Tibial nerve (tissue), 4 donors: Measurements from ENCODE around the gene SULT1E1. TPM values are rescaled to one million over a fixed set of nuclear protein-coding genes. Genes with fewer than 3 reads are reported as not detected.

Experiments used
- DNase-seq, 2 donors: peaks; one replicate each; pipeline ENCODE4 v3.0.0-alpha.2; 2019; ENCODE audit warnings: low spot score in 2 of 2
- H3K27ac ChIP-seq, 4 donors: fragments of 200-600 bp; sonication (generic) in 3 of 4; one replicate each; pipeline ENCODE4 v1.5.1; 2017 to 2019; ENCODE audit warnings: mild to moderate bottlenecking in 1 of 4
- H3K27me3 ChIP-seq, 2 donors: fragments of 200-600 bp; sonication (generic) in 1 of 2; one replicate each; pipeline versions ENCODE4 v1.5.1 to v1.6.0; 2017 to 2019
- H3K36me3 ChIP-seq, 3 donors: fragments of 200-600 bp; sonication (generic); one replicate each; pipeline ENCODE4 v1.5.1; 2018 to 2019
- H3K4me1 ChIP-seq, 4 donors: fragments of 200-600 bp; sonication (generic) in 3 of 4; one replicate each; pipeline ENCODE4 v1.5.1; 2017 to 2019
- H3K4me3 ChIP-seq, 4 donors: fragments of 200-600 bp; sonication (generic) in 3 of 4; one replicate each; pipeline ENCODE4 v1.5.1; 2017 to 2019; ENCODE audit warnings: mild to moderate bottlenecking in 1 of 4, moderate library complexity in 1 of 4
- H3K9me3 ChIP-seq, 4 donors: fragments of 200-600 bp; sonication (generic) in 3 of 4; one replicate each; pipeline ENCODE4 v1.5.1; 2017 to 2019
- CTCF ChIP-seq, 5 experiments: fragments of 200-600 bp in 3 of 5; fragments of 450-650 bp in 2 of 5; sonication (generic) in 3 of 5; IDR thresholded peaks; one replicate each; pipeline ENCODE4 v1.5.1; 2016 to 2019; ENCODE audit warnings: antibody characterized with exemption in 5 of 5, mild to moderate bottlenecking in 3 of 5, moderate library complexity in 2 of 5
- EP300 ChIP-seq, 2 donors: sonication (generic); formaldehyde crosslinking; IDR thresholded peaks; one replicate each; pipeline ENCODE4 v1.6.1; 2017; ENCODE audit warnings: antibody characterized with exemption in 2 of 2, mild to moderate bottlenecking in 1 of 2
- POLR2A ChIP-seq, 2 donors: fragments of 450-650 bp; IDR thresholded peaks; one replicate each; pipeline ENCODE4 v1.6.1; 2017; ENCODE audit warnings: antibody characterized with exemption in 2 of 2, mild to moderate bottlenecking in 2 of 2, moderate library complexity in 2 of 2
- WGBS, 2 donors: methylation state at CpG; one replicate each; pipeline ENCODE4 v1.1.5; 2018; 5-methylcytosine and 5-hydroxymethylcytosine counted together
- total RNA-seq, 4 donors: library from RNA; depleted of rRNA; stranded (reverse); fragments of >200 nt; gene quantifications; one replicate each; pipeline ENCODE4 v1.1.0, GENCODE V29; 2016

The SULT1E1 gene
- total RNA-seq, 4 donors from 2014 or later: not detected

GRCh38 chr4:69860521-69861298 lies 765 bp upstream of the SULT1E1 start:
- Histone ChIP-seq H3K27ac (no peak overlapping the region), H3K4me1 (no peaks in the 10 kb centered on the region), H3K9me3 (no peaks in the 10 kb centered on the region), H3K27me3 (no peaks in the 10 kb centered on the region), H3K36me3 (no peaks in the 10 kb centered on the region), H3K4me3 (no peak overlapping the region)
- WGBS, 2 donors: 80 to 84% methylated on average over 1 of the region's 1 CpG
- DNase-seq: no peak
- no peak for TF ChIP-seq POLR2A (IDR thresholded peaks at IDR 0.05)
- no peak for TF ChIP-seq CTCF (IDR thresholded peaks at IDR 0.05)
- no peak for TF ChIP-seq EP300 (IDR thresholded peaks at IDR 0.05)

DNA sequence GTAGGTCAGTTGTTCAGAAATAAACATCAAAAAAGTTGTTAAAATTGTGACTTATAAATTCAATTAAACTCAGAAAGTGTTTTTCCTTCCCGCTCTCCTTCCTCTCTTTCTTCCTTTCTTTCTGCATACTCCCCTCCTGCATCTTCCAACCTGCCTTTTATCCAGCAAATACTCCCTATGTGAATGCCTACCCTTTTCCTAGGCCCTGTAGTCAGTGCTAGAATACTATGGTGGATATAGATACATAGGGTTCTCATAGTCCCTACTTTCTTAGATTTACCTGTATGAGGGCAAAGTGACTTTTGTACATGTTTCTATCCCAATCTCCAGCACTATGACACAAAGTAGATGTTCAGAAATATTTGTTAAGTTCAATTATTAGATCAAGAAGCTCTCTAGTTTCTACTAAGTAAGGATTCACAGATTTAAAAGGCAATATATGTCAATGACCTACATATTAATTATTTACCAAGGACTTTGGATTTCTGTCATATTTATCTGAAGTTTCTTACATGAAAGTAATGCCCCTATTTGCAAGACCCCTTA lies 732 bp downstream of the SULT1E1 start:
- Histone ChIP-seq H3K4me1 (no peaks in the 10 kb centered on the region), H3K4me3 (no peak overlapping the region), H3K9me3 (no peaks in the 10 kb centered on the region), H3K27me3 (no peaks in the 10 kb centered on the region), H3K36me3 (no peaks in the 10 kb centered on the region), H3K27ac (no peak overlapping the region)
- DNase-seq: no peak
- no peak for TF ChIP-seq EP300 (IDR thresholded peaks at IDR 0.05)
- TF ChIP-seq POLR2A (IDR thresholded peaks at IDR 0.05): no peak
- no peak for TF ChIP-seq CTCF (IDR thresholded peaks at IDR 0.05)
- WGBS, 2 donors: 85 to 93% methylated on average over 1 of the region's 1 CpG

- Histone ChIP-seq H3K9me3 (no peaks in the 10 kb centered on the region), H3K4me3 (no peak overlapping the region), H3K27me3 (no peaks in the 10 kb centered on the region), H3K27ac (no peak overlapping the region), H3K36me3 (no peaks in the 10 kb centered on the region), H3K4me1 (no peaks in the 10 kb centered on the region)
- TF ChIP-seq CTCF (IDR thresholded peaks at IDR 0.05) (no peak), EP300 (IDR thresholded peaks at IDR 0.05) (no peak), POLR2A (IDR thresholded peaks at IDR 0.05) (no peak)
- DNase-seq: no peak
- WGBS, 2 donors: 7 to 8% methylated on average over 1 of the region's 1 CpG
Measured at GRCh38 chr4:69858690-69859089, 1.3 kb downstream of the SULT1E1 start.

DNA sequence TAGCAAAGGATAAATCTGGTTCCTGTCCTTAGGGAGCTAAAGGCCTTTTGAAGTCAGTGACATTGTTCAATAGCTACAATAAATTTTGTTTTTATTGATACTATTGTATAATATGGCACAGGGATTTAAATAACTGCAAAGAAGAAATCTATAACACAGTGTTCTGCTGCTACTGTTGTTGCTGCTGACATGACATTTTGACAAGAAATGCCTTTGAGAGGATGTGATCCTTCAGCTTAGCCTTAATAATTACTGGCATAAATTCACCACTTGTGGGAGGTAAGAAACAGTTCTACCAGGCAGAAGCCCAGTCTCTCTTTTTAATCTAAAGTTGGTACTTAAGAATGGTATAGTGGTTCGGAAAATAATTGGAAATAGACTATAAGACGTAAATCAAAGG lies 4.1 kb downstream of the SULT1E1 start:
- no peaks in the 10 kb centered on the region for H3K9me3 ChIP-seq
- H3K4me1 ChIP-seq: no peaks in the 10 kb centered on the region
- 85 to 89% methylated on average over 2 of the region's 2 CpGs for WGBS, 2 donors
- no peak overlapping the region for H3K27ac ChIP-seq
- no peak for TF ChIP-seq POLR2A (IDR thresholded peaks at IDR 0.05)
- TF ChIP-seq EP300 (IDR thresholded peaks at IDR 0.05): no peak
- TF ChIP-seq CTCF (IDR thresholded peaks at IDR 0.05): no peak
- no peak overlapping the region for H3K4me3 ChIP-seq
- H3K36me3 ChIP-seq: no peaks in the 10 kb centered on the region
- no peaks in the 10 kb centered on the region for H3K27me3 ChIP-seq
- DNase-seq: no peak

- DNase-seq: no peak
- no peaks in the 10 kb centered on the region for H3K9me3 ChIP-seq
- H3K4me1 ChIP-seq: no peaks in the 10 kb centered on the region
- no peak for TF ChIP-seq EP300 (IDR thresholded peaks at IDR 0.05)
- no peak for TF ChIP-seq POLR2A (IDR thresholded peaks at IDR 0.05)
- no peak for TF ChIP-seq CTCF (IDR thresholded peaks at IDR 0.05)
- no peaks in the 10 kb centered on the region for H3K36me3 ChIP-seq
- H3K4me3 ChIP-seq: no peak overlapping the region
- no peaks in the 10 kb centered on the region for H3K27me3 ChIP-seq
- WGBS, 2 donors: 27 to 48% methylated on average over 1 of the region's 1 CpG
- no peak overlapping the region for H3K27ac ChIP-seq
Measured at GRCh38 chr4:69849969-69850368, 10.0 kb downstream of the SULT1E1 start.
